HG02623 (cell line): ENCODE measurements around the gene SLC18B1.
A peak's percentile ranks its signal among the peaks of the same experiment; 100 is the strongest.

ENCODE experiments used
- ATAC-seq: cut with Tn5 transposase; IDR thresholded peaks from one replicate; pipeline ENCODE4 v1.9.1; 2021; ENCODE audit warnings: moderate library complexity; ENCODE audit not compliant: unreplicated experiment

Gene SLC18B1

GRCh38 chr6:132748446-132748845, 50.0 kb downstream of the SLC18B1 start:
- no peak for ATAC-seq

- no peak for ATAC-seq
These were observed 52.4 kb downstream of the SLC18B1 start for GRCh38 chr6:132746048-132746447.

GRCh38 chr6:132742495-132742894, 55.9 kb downstream of the SLC18B1 start:
- no peak for ATAC-seq

- ATAC-seq, result no peak
These were observed 57.2 kb downstream of the SLC18B1 start for GRCh38 chr6:132741281-132741680.

- no peak for ATAC-seq
These were observed 62.2 kb downstream of the SLC18B1 start for GRCh38 chr6:132736239-132736638.

- no peak for ATAC-seq
These were observed 63.7 kb downstream of the SLC18B1 start for GRCh38 chr6:132734694-132735236.

- no peak for ATAC-seq
These were observed 64.6 kb downstream of the SLC18B1 start for GRCh38 chr6:132733814-132734213.

GRCh38 chr6:132733283-132733682, 65.2 kb downstream of the SLC18B1 start:
- ATAC-seq, result no peak

- no peak for ATAC-seq
These were observed 67.4 kb downstream of the SLC18B1 start for GRCh38 chr6:132731086-132731485.

- no peak for ATAC-seq
These were observed 67.9 kb downstream of the SLC18B1 start for GRCh38 chr6:132730560-132730959.

GRCh38 chr6:132728616-132729015, 69.8 kb downstream of the SLC18B1 start:
- no peak for ATAC-seq

- ATAC-seq, result no peak
These were observed 71.8 kb downstream of the SLC18B1 start for GRCh38 chr6:132726608-132726975.

- ATAC-seq, result peak; percentile 86
These were observed 72.4 kb downstream of the SLC18B1 start for GRCh38 chr6:132725947-132726607.

- ATAC-seq, result peak; percentile 12
These were observed 73.0 kb downstream of the SLC18B1 start for GRCh38 chr6:132725471-132725870.

GRCh38 chr6:132719736-132720448, 78.5 kb downstream of the SLC18B1 start:
- ATAC-seq, result no peak
